GM19023 (cell line): ENCODE results near the gene RHOU.
"Not testable (repeated sequence)": the region's sequence is repeated elsewhere in the genome, so short reads cannot be mapped to it uniquely, and the experiment has no call there.

ENCODE experiments used
- ATAC-seq: cut with Tn5 transposase; IDR thresholded peaks from one replicate; pipeline ENCODE4 v1.9.1; 2021; ENCODE audit warnings: mild to moderate bottlenecking, moderate library complexity; ENCODE audit not compliant: unreplicated experiment

Gene RHOU

DNA sequence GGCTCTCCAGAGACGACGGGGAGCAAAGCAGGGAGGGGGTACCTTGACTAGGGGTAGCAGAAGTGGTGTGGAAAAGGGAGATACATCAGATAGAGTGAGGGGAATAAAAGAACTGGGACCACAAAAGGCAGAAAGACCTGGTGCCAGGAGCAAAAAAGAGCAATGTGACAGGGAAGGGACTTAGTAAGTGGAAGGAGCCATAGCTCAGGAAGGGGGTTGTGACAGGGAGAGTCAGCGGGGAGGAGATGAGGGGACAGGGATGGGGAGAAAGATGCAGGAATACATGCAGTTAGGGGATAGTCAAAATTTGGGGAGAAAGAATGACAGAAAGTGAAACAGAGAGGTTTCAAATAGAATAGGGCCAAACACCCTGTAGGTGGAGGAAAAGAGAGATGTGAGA, 20.5 kb downstream of the RHOU start:
- no peak for ATAC-seq

DNA sequence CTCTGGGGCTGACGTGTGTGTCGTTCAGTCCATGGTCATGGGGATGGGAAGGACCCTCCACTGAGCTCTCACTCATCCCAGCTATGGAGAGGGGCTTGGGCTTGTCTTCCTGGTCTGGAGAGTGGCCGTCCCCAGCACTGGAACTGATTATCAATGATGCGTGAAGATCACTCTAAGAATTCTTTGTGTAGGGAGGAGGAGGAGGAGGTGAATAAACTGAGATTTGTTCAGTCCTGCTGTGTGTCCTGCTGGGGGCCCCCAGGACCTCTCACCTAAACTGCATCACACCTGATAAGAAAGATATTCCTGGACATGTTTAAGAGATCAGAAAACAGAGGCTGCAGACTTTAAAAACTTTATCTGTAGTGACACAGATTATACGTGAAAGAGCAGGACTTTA, 21.2 kb downstream of the RHOU start:
- no peak for ATAC-seq

DNA sequence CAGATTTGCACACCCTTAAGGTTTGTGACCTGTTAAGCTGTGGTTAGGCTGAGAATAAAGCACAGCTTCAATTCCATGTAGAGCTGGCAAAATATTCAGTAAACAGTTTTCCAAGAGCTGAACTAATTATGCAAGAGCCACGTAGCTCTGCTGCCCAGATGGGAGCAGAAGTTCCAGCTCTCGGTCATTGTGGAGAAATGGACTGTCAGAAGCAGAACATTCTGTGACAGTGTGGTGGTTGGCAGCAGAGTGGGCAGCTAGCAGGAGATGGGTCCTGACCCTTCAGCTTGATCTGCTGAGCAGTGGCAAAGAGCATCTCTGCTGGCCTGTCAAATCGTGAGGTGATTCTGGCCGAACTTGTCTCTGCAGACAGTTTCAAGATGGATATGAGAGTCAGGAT, 23.2 kb downstream of the RHOU start:
- no peak for ATAC-seq

DNA sequence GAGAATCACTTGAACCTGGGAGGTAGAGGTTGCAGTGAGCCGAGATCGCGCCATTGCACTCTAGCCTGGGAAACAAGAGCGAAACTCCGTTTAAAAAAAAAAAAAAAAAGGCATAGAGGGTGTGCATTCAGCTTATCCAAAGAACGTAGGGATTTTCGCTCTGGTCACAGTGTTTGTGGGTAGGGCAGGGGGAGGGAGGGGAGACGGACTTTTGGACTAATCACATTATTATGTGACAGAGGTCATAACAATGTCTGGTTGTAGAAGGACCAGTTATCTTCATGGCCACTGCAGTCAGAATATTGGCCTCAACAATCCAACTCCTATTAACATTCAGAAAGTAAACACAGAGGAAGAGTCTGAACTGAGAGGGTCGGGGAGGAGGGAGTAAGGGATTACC, 25.7 kb downstream of the RHOU start:
- no peak for ATAC-seq

DNA sequence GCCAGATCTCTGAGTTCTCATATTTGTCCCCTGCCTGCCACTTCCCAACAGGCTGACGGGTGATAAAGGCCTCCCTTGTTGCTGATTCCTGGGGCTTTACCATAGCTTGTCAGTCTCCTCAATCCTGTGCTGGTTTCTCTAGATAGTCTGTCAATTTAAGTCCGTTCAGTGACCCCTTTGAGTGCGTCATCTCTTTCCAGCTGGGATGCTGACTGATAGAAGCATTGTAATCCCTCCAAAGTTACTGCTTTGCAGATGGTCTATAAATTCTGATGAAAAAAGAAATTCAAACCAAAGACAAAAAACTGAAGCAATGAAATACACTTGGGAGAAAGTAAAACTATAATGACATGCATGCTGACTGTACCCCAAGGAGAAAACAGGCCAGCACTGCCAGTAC, 28.3 kb downstream of the RHOU start:
- no peak for ATAC-seq

DNA sequence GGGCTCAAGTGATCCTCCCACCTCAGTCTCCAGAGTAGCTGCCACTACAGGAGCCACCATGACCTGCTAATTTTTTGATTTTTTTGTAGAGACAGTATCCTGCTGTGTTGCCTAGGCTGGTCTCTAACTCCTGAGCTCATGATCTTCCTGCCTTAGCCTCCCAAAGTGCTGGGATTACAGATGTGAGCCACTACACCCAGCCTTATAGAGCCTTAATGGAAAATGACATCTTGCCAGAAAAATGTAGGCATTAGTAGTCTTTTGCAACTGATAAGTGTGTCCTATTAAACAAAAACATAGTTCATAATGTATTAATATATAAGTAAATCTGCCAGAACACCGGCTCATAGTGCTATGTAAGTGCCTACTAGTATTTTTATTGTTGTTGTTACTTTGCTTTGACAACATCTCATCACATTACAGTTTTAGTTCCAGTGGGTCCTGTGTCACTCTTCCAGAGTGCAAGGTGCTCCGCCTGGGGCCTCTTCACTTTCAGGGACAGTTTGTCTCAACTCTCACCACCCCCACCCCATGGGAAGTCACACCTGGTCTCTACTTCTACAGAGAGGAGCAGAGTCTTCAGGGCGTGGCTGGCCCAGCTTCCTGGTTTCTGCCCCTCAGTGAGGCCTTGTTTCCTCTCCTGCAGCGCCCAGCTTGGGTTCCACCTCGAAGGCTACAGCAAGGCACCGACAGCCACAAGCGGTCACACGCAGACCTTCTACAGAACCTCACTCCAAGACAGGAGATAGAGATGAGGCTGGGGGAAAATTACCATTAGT, 30.1 kb downstream of the RHOU start:
- no peak for ATAC-seq

DNA sequence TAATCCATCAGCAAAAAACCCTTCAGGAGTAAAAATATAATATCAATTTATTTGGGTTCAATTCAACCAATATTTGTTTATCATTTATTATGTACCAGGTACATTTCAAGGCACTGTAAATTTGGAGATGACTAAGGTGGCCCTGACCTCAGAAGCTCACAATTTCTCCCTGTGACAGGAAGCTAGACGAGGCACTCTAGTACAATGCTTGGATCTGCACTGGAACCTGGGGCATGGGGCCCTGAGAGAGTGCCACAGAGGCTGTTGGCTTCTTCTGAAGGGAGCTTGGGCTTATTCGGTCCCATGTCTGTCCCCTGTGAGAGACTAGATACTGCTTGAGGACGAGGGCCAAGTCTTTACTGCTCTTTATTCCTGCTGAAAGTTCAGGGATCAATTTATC, 31.5 kb downstream of the RHOU start:
- ATAC-seq = no peak

DNA sequence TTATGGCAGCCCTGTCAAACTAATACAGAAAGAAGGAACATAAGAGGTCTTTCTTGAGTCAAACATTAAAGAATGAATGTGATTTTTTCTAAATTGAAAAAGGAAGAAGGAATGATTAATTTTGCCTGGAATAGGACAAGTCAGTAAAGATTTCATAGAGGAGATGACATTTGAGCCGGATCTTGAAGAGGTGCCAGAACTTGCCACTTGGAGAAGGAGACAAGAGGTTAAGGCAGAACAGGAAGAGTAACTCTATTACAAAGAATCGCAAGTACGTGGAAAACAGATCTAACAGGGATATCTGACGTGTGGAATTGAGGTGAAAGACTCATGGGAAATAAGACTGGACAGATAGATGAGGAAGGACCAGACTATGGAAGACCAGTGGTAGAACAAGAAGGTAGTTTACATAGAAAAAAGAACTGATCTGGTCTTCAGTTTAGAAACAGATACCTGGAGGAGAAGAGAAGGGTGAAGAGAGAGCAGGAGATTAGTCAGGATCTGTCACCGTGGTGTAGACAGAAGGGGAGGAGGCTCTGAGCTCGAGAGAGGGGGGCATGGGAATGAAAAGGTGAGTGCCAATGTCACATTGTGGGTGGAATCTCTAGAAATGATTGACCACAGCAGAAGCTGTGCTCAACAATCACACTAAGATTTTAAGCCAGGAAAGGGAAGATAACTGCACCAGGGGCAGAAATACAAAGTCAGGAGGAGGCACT, 32.5 kb downstream of the RHOU start:
- no peak for ATAC-seq

DNA sequence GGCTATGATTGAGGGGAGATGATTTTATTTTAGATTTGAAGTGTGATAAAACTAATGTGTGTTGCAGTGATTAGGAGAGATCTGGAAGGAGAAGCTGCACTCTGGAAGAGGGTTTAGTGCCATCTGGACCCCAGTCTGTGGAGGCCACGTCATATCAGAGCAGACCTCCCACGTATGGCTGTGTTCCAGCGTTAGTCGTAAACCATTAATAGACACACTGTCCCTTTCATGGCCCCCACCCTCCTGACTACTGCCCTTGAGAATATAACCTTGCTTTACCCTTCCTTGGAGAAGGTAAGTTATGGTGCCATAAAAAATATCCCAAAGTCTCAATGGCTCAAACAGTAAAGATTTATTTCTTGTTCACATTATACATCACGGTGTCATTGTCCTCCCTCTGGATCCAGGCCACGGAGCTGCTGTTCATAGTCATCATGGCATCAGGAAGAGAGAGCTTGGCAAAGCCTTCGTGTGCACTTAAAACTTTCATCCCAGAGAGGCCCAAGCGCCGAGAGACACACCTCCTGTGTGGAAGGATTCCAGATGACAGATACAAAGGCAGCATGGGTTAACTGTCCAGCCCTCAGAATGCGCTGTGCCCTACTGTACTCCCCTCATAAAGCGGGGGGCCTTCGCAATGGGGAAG, 33.2 kb downstream of the RHOU start:
- ATAC-seq = no peak

DNA sequence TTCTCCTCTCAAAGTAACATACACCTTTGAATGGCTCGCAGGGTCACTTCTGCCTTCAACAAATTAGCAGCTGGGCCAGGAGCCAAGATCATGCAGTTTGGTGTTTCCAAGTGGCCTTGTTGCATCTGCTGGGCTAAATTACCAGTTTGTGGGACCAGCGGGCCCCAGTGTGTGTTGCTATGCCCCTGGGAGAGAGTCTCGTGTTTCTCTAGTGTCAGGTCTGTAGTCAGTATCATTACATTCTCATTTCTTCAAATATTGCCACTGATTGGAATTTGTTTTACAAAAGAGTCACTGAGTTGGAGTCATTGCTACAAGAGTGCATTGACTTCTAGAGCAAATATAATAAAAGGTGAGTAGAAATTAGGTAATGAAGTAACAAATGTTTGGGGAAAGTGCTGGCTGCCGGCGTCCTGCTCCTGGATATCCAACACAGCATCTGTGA, 35.5 kb downstream of the RHOU start:
- no peak for ATAC-seq

DNA sequence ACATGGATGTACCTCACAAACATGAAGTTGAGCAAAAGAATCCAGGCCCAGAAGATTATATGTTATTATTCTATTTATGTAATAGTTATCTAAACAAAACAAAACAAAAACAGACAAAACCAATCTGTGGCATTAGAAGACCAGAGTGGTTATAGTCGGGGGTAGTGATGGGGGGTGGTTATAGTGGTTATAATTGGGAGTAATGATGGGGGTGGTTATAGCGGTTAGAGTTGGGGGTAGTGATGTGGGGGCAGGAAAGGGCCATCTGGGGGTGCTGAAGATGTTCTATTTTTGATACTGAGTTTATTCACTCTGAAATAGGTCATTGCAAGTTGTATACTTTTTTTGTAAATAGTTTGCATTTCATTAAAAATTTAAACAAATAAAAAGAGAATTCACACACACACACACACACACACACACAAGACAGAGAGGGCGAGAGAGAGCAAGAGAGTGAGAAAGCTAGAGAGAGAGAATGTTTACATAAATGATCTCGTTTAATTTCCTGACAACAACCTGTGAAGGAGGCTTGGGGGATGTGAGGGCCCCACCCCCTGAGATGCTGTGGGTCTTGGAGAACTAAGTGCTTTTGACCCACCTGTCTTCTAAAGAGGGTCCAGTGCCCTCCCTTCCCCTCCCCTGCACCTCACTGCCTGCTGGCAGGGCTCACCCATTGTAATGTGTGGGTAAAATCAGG, 37.4 kb downstream of the RHOU start:
- no peak for ATAC-seq

DNA sequence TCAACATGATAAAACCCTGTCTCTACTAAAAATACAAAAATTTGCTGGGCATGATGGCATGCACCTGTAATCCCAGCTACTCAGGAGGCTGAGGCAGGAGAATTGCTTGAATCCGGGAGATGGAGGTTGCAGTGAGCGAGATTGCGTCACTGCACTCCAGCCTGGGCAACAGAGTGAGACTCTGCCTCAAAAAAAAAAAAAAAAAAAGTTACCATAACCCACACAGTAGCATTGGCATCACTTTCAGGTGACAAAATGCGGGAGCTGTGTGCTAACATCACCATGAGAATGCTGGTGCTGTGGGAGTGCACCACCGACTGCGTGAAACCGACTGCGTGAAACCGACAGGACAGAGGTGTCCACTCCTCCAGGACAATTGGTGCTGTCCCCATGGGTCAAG, 40.7 kb downstream of the RHOU start:
- ATAC-seq = not testable (repeated sequence)

DNA sequence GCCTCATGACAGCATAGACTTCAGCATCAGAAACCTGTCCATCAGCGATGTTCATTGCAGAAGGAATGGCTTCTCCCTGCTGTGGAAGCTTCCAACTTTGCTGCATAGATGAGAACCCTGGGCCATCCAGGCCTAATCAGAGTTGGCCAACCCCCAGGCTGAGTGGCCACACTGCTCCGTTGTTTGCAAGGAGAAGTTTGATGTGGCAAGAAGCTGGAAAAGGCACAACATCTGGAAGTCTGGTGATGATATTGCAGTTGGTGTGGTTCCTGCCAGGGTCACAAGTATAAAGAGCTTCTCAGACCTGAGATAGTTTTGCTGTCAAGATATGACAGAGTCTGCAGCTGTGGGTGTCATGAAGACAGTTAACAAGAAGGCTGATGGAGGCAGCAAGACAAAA, 41.2 kb downstream of the RHOU start:
- no peak for ATAC-seq

DNA sequence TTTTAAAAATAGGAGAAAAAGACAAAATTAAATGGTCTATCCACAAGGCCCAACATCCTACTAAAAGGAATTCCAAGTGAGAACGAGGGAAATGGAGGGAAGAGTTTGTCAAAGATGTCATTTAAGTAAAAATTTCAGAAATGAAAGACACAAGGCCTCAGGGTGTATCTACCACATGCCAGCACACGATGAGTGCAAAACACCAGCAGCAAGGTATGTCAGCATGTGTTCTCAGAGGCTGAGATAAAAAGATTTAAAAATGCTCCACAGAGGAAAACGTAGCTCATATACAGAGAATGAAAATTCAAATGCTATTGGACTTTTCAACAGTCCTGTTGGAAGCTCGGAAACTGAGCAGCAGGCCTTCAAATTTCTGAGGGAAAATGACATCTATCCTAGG, 42.0 kb downstream of the RHOU start:
- ATAC-seq = no peak

DNA sequence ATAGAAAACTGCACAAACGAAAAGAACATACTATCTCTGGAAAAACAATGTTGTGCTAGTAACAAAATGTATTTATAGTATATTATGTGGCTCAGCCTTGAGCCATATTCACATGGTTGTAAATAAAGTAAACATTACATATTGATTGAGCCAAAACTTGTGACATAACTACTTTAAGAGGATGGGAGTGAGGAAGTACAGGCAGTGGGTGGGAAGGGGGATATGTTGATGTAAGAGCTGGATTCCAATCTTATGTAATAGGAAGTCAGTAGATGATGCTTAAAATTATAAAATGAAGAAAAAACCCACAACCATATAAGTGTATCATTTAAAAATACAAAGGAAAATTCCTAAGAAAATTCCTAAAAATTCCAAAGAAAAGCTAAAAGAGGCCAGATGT, 42.7 kb downstream of the RHOU start:
- no peak for ATAC-seq

DNA sequence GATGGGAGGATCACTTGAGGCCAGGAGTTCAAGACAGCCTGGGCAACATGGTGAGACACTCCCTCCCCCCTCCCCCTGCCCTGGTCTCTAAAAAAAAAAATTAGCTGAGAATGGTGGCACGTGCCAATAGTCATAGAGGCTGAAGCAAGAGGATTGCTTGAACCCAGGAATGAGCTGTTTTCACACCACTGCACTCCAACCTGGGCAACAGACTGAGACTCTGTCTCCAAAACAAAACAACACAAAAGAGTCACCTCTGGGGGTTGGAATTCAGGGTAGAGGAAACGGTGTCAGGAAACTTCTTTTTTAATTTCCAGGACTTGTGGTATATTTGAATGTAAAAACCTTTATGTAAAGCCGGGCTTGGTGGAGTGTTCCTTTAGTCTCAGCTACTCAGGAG, 43.2 kb downstream of the RHOU start:
- no peak for ATAC-seq

DNA sequence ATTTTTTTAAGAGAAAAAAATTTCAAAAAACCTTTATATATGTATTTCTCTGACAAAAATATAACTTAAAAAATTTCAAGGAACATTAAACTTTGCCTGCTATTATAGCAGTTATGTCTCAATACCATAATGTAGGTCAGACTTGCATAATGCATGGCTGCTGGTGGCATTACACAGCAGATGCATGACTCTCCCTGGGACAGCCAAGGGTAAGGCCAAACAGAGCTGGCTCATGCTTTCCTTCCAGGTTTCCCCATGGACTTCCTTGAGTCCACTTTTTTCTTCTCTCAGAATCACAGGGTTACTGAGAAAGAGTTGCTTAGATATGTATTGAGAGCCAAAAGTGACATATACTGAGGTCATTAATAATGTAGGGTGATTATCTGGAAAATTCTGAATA, 43.7 kb downstream of the RHOU start:
- no peak for ATAC-seq

DNA sequence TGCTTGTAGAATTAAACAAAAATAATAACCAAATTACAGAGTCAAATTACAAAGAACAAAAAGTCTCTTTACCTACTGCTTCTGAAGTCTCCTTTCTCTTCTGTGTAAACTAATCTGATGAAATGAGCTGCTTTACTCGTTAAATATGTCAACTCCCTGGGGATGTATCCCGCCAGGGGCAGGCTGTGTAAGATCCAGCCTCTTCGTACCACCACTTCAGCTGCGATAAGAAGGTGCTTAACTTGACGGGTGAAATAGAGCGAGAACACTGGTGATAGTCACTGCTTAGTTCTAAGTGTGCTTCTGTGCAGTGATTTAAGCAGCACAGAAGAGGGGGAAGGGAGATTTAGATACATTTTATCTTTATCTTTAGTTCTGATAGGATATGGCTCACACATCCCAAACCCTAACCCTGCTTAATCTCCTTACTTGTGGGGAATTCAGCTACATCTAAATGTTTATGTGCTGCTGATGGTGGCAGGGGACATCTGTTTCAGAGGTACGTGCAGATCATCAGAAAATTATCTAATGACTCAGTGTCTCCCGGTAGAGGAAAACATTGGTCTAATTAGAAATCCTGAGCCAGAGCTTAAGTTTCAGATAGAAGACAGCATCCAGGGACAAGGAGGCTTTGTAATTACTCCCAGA, 46.0 kb downstream of the RHOU start:
- no peak for ATAC-seq

DNA sequence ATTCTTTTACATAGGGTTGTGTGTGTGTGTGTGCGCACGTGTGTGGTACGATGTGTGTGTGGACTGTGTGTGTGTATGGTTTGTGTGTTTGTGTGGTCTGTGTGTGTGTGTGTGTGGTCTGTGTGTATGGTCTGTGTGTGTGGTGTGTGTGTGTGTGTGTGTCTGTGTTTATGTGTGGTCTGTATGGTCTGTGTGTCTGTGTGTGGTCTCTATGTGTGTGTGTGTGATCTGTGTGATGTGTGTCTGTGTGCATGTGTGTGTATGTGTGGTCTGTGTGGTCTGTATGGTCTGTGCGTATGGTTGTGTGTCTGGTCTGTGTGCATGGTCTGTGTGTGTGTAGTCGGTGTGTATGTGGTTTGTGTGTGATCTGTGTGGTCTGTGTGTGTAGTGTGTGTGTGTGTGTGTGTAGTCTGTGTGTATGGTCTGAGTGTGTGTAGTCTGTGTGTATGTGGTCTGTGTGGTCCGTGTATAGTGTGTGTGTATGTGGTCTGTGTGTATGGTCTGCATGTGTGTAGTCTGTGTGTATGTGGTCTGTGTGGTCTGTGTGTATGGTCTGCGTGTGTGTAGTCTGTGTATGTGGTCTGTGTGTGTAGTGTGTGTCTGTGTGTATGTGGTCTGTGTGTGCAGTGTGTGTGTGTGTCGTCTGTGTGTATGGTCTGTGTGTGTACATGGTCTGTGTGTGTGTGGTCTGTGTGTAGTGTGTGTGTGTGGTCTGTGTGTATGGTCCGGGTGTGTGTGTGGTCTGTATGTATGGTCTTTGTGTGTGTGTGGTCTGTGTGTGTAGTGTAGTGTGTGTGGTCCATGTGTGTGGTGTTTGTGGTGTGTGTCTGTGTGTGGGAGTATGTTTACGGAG, 46.8 kb downstream of the RHOU start:
- ATAC-seq = no peak
